Stomach (tissue), 4 donors: ENCODE results near the gene PRXL2B.

ENCODE experiments used
- POLR2AphosphoS5 ChIP-seq, 3 donors: sonication (generic); formaldehyde crosslinking; IDR thresholded peaks; one replicate each; pipeline ENCODE4 v1.6.1; 2016; ENCODE audit warnings: antibody characterized with exemption in 3 of 3
- TF ChIP-seq, protein P1 (sequence below), 7 experiments: fragments of 450-650 bp in 4 of 7; fragments of 200-600 bp in 3 of 7; sonication (generic) in 3 of 7; IDR thresholded peaks; one replicate each; pipeline ENCODE4 v1.5.1; 2016 to 2019; ENCODE audit warnings: antibody characterized with exemption in 7 of 7, control low read depth in 2 of 7, mild to moderate bottlenecking in 1 of 7

DNA sequence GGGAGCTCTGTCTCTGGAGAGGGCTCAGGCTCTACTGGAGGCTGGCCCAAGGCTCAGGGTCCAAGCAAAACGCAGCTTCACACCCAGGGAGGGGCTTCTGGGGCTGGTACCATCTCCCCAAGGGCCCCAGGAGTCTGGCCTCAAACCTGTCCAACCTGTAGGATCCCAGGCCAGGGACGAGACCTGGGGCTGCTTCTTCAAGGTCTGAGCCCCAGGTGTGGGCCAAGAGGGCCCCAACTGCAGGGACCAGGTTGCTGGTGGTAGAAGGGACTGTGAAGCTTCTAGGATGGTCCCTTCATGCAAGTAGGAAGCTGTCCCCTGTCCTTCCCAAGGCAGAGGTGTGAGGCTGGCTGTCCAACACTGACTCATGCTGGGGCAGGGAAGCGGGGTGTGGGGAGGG lies 54.0 kb downstream of the PRXL2B start:
- TF ChIP-seq, protein P1, sequence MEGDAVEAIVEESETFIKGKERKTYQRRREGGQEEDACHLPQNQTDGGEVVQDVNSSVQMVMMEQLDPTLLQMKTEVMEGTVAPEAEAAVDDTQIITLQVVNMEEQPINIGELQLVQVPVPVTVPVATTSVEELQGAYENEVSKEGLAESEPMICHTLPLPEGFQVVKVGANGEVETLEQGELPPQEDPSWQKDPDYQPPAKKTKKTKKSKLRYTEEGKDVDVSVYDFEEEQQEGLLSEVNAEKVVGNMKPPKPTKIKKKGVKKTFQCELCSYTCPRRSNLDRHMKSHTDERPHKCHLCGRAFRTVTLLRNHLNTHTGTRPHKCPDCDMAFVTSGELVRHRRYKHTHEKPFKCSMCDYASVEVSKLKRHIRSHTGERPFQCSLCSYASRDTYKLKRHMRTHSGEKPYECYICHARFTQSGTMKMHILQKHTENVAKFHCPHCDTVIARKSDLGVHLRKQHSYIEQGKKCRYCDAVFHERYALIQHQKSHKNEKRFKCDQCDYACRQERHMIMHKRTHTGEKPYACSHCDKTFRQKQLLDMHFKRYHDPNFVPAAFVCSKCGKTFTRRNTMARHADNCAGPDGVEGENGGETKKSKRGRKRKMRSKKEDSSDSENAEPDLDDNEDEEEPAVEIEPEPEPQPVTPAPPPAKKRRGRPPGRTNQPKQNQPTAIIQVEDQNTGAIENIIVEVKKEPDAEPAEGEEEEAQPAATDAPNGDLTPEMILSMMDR (IDR thresholded peaks at IDR 0.05), result no peak
- no peak for TF ChIP-seq POLR2AphosphoS5 (IDR thresholded peaks at IDR 0.05)
